HepG2 (cell line): ENCODE measurements around the gene FAT1. TPM values are rescaled to one million over a fixed set of nuclear protein-coding genes. Genes with fewer than 3 reads are reported as not detected.

ENCODE experiments used
- ASH2L ChIP-seq: fragments of 300-600, 200-600 bp; sonication (generic); IDR thresholded peaks from 2 replicates; pipeline ENCODE4 v1.7.0; 2017; ENCODE audit warnings: low read depth, mild to moderate bottlenecking, moderate library complexity, mixed read lengths, low read length; ENCODE audit not compliant: insufficient read length
- GTF3A ChIP-seq: sonication (generic); formaldehyde crosslinking; conservative IDR thresholded peaks from 2 replicates; pipeline ENCODE4 v1.4.0; 2020; ENCODE audit warnings: mild to moderate bottlenecking, missing genetic modification reagents
- IRF2 ChIP-seq: IDR thresholded peaks from 2 replicates; pipeline ENCODE4 v1.6.1; 2018; ENCODE audit warnings: missing genetic modification reagents, missing compliant biosample characterization
- REXO4 ChIP-seq: sonication (generic); formaldehyde crosslinking; IDR thresholded peaks from 2 replicates; pipeline ENCODE4 v1.8.0; 2022; ENCODE audit warnings: missing genetic modification reagents, mild to moderate bottlenecking, borderline replicate concordance
- SIX1 ChIP-seq: sonication (generic); formaldehyde crosslinking; IDR thresholded peaks from 2 replicates; pipeline ENCODE4 v1.4.0; 2020; ENCODE audit warnings: missing genetic modification reagents, borderline replicate concordance
- SUZ12 ChIP-seq: fragments of 150-350 bp; IDR thresholded peaks from 2 replicates; pipeline ENCODE4 v1.6.1; 2014; ENCODE audit warnings: low read depth, low read length
- ZNF121 ChIP-seq: sonication (generic); formaldehyde crosslinking; IDR thresholded peaks from 2 replicates; pipeline ENCODE4 v1.5.0; 2020; ENCODE audit warnings: mild to moderate bottlenecking, missing genetic modification reagents
- ZNF205 ChIP-seq: IDR thresholded peaks from 2 replicates; pipeline ENCODE4 v1.6.1; 2018; ENCODE audit warnings: missing biosample characterization, missing genetic modification reagents
- ZNF30 ChIP-seq: sonication (generic); formaldehyde crosslinking; IDR thresholded peaks from 2 replicates; pipeline ENCODE4 v1.5.0; 2020; ENCODE audit warnings: mild to moderate bottlenecking, missing genetic modification reagents
- ZNF441 ChIP-seq: sonication (generic); formaldehyde crosslinking; IDR thresholded peaks from 2 replicates; pipeline ENCODE4 v1.7.0; 2021; ENCODE audit warnings: missing genetic modification reagents, borderline replicate concordance
- ZNF572 ChIP-seq: sonication (generic); formaldehyde crosslinking; IDR thresholded peaks from 2 replicates; pipeline ENCODE4 v1.5.1; 2020; ENCODE audit warnings: mild to moderate bottlenecking, missing genetic modification reagents
- ZNF605 ChIP-seq: sonication (generic); formaldehyde crosslinking; IDR thresholded peaks from 2 replicates; pipeline ENCODE4 v1.8.0; 2022; ENCODE audit warnings: mild to moderate bottlenecking, missing genetic modification reagents
- polyA plus RNA-seq, 8 experiments: library from polyadenylated mRNA; depleted of rRNA in 3 of 8; stranded (reverse) in 7 of 8; unstranded in 1 of 8; fragments of >200 nt; fragmentation: Illumina TruSeq in 4 of 8; extraction: Trizol in 4 of 8; gene quantifications; 2 replicates each; pipeline versions ENCODE4 v1.2.1 to v1.2.3, GENCODE V29; 2011 to 2016; ENCODE audit warnings: low read depth in 4 of 8, missing spikeins in 1 of 8, mixed read lengths in 1 of 8; ENCODE audit not compliant: insufficient read depth in 1 of 8
- total RNA-seq, 5 experiments: library from RNA; depleted of rRNA; stranded (reverse); fragments of >200 nt; fragmentation: Illumina TruSeq; extraction: Trizol; gene quantifications; 2 replicates each; pipeline ENCODE4 v1.2.3, GENCODE V29; 2016; ENCODE audit warnings: low read depth in 1 of 5
- TF ChIP-seq, protein P1 (sequence below): sonication (generic); formaldehyde crosslinking; IDR thresholded peaks from 2 replicates; pipeline ENCODE4 v1.4.0; 2020; ENCODE audit warnings: low read depth, mild to moderate bottlenecking, missing genetic modification reagents
- TF ChIP-seq, protein P2 (sequence below): sonication (generic); formaldehyde crosslinking; IDR thresholded peaks from 2 replicates; pipeline ENCODE4 v1.4.0; 2020; ENCODE audit warnings: missing genetic modification reagents
- TF ChIP-seq, protein P3 (sequence below): sonication (generic); formaldehyde crosslinking; conservative IDR thresholded peaks from 2 replicates; pipeline ENCODE4 v1.4.0; 2020; ENCODE audit warnings: missing genetic modification reagents
- TF ChIP-seq, protein P4 (sequence below): sonication (generic); formaldehyde crosslinking; conservative IDR thresholded peaks from 2 replicates; pipeline ENCODE4 v1.8.0; 2022; ENCODE audit warnings: low read depth, missing genetic modification reagents
- TF ChIP-seq, protein P5 (sequence below): sonication (generic); formaldehyde crosslinking; IDR thresholded peaks from 2 replicates; pipeline ENCODE4 v1.4.0; 2020; ENCODE audit warnings: mild to moderate bottlenecking, missing genetic modification reagents

Gene FAT1
- total and polyA plus RNA-seq, 2 of the 13 experiments (the other 11 are each of a cell fraction or from before 2014, with no cell fraction given) = 185 to 216 TPM

DNA sequence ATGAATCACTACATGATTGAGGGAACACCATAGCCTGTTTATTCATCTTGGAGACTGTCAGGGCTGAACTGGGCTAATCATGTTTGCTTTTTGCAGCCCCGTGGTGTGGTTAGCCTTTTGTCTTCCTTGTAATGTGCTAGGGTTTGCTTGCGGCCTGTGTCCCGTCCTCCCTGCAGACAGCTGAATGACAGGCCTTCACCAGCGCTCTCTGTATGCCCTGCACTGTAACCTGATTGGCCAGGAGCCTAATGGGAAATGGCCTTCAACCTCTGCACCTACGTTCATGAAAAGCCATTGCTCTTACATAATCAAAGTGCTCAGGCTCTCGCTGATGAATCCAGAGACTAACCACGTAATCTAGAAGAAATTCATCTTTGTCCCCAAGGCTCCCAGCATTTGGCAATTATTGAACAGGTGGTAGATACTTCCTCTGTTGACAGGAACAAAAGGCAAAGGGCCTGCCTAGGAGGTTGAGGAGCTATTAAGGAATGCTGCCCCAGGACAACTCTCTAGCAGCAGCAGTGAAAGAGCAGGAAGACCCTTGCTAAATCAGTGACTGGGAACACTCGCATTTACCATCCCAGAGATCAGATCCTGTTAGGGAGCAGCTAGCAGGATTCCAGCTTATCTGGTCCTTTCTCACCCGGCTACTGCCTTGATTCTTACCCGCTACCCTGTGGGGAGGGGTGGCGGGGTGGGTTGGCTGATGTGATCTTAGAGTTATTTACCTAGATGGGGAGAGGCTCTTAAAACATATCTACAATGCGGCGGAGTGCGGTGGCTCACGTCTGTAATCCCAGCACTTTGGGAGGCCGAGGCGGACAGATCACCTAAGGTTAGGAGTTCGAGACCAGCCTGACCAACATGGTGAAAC lies 42.3 kb upstream of the FAT1 start (continued):
- TF ChIP-seq, protein P1, sequence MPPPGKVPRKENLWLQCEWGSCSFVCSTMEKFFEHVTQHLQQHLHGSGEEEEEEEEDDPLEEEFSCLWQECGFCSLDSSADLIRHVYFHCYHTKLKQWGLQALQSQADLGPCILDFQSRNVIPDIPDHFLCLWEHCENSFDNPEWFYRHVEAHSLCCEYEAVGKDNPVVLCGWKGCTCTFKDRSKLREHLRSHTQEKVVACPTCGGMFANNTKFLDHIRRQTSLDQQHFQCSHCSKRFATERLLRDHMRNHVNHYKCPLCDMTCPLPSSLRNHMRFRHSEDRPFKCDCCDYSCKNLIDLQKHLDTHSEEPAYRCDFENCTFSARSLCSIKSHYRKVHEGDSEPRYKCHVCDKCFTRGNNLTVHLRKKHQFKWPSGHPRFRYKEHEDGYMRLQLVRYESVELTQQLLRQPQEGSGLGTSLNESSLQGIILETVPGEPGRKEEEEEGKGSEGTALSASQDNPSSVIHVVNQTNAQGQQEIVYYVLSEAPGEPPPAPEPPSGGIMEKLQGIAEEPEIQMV (CRISPR knock-in tag) = no peak
- TF ChIP-seq, protein P2, sequence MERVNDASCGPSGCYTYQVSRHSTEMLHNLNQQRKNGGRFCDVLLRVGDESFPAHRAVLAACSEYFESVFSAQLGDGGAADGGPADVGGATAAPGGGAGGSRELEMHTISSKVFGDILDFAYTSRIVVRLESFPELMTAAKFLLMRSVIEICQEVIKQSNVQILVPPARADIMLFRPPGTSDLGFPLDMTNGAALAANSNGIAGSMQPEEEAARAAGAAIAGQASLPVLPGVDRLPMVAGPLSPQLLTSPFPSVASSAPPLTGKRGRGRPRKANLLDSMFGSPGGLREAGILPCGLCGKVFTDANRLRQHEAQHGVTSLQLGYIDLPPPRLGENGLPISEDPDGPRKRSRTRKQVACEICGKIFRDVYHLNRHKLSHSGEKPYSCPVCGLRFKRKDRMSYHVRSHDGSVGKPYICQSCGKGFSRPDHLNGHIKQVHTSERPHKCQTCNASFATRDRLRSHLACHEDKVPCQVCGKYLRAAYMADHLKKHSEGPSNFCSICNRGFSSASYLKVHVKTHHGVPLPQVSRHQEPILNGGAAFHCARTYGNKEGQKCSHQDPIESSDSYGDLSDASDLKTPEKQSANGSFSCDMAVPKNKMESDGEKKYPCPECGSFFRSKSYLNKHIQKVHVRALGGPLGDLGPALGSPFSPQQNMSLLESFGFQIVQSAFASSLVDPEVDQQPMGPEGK (CRISPR knock-in tag) = peak; percentile 9; the same call in 1 of the 2 replicates
- TF ChIP-seq SUZ12 (no peak), ASH2L (no peak), ZNF30 (CRISPR knock-in tag) (no peak), ZNF121 (peak; percentile 52; the same call in 1 of the 2 replicates), REXO4 (no peak), ZNF205 (CRISPR knock-in tag) (peak; percentile 74), SIX1 (CRISPR knock-in tag) (no peak), ZNF605 (CRISPR knock-in tag) (peak; percentile 57; the same call in 1 of the 2 replicates), ZNF572 (CRISPR knock-in tag) (no peak), IRF2 (CRISPR knock-in tag) (peak; percentile 69; the same call in 1 of the 2 replicates), ZNF441 (CRISPR knock-in tag) (0 out of 2 replicates have a peak, but pooled peaks have one; percentile 45), GTF3A (CRISPR knock-in tag) (no peak)
- TF ChIP-seq, protein P3, sequence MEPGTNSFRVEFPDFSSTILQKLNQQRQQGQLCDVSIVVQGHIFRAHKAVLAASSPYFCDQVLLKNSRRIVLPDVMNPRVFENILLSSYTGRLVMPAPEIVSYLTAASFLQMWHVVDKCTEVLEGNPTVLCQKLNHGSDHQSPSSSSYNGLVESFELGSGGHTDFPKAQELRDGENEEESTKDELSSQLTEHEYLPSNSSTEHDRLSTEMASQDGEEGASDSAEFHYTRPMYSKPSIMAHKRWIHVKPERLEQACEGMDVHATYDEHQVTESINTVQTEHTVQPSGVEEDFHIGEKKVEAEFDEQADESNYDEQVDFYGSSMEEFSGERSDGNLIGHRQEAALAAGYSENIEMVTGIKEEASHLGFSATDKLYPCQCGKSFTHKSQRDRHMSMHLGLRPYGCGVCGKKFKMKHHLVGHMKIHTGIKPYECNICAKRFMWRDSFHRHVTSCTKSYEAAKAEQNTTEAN (CRISPR knock-in tag) = peak; percentile 73
- TF ChIP-seq, protein P4, sequence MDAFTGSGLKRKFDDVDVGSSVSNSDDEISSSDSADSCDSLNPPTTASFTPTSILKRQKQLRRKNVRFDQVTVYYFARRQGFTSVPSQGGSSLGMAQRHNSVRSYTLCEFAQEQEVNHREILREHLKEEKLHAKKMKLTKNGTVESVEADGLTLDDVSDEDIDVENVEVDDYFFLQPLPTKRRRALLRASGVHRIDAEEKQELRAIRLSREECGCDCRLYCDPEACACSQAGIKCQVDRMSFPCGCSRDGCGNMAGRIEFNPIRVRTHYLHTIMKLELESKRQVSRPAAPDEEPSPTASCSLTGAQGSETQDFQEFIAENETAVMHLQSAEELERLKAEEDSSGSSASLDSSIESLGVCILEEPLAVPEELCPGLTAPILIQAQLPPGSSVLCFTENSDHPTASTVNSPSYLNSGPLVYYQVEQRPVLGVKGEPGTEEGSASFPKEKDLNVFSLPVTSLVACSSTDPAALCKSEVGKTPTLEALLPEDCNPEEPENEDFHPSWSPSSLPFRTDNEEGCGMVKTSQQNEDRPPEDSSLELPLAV = no peak
- TF ChIP-seq, protein P5, sequence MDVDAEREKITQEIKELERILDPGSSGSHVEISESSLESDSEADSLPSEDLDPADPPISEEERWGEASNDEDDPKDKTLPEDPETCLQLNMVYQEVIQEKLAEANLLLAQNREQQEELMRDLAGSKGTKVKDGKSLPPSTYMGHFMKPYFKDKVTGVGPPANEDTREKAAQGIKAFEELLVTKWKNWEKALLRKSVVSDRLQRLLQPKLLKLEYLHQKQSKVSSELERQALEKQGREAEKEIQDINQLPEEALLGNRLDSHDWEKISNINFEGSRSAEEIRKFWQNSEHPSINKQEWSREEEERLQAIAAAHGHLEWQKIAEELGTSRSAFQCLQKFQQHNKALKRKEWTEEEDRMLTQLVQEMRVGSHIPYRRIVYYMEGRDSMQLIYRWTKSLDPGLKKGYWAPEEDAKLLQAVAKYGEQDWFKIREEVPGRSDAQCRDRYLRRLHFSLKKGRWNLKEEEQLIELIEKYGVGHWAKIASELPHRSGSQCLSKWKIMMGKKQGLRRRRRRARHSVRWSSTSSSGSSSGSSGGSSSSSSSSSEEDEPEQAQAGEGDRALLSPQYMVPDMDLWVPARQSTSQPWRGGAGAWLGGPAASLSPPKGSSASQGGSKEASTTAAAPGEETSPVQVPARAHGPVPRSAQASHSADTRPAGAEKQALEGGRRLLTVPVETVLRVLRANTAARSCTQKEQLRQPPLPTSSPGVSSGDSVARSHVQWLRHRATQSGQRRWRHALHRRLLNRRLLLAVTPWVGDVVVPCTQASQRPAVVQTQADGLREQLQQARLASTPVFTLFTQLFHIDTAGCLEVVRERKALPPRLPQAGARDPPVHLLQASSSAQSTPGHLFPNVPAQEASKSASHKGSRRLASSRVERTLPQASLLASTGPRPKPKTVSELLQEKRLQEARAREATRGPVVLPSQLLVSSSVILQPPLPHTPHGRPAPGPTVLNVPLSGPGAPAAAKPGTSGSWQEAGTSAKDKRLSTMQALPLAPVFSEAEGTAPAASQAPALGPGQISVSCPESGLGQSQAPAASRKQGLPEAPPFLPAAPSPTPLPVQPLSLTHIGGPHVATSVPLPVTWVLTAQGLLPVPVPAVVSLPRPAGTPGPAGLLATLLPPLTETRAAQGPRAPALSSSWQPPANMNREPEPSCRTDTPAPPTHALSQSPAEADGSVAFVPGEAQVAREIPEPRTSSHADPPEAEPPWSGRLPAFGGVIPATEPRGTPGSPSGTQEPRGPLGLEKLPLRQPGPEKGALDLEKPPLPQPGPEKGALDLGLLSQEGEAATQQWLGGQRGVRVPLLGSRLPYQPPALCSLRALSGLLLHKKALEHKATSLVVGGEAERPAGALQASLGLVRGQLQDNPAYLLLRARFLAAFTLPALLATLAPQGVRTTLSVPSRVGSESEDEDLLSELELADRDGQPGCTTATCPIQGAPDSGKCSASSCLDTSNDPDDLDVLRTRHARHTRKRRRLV (CRISPR knock-in tag) = no peak
